Activated CD4-positive, alpha-beta T cell treated with anti-CD3 and anti-CD28 coated beads, Interleukin-10, Interleukin-2, amounts not matched to agents 100 ng/mL and 50 ng/mL, durations not matched to agents 16 hours and 8 hours (primary cell): ENCODE data around the gene TMPRSS11A.

ENCODE experiments used
- DNase-seq: peaks from one replicate; pipeline ENCODE4 v3.0.0-alpha.2; 2020

Gene TMPRSS11A

GRCh38 chr4:67963356-67963755 lies at the start of gene TMPRSS11A:
TSS of gene TMPRSS11A (minus strand) at chr4:67963493. CDS start at chr4:67963393, 100 bp downstream.
- DNase-seq = no peak

GRCh38 chr4:68011684-68012083 lies 48.4 kb upstream of the TMPRSS11A start:
- no peak for DNase-seq

- no peak for DNase-seq
Measured at GRCh38 chr4:68002906-68003305, 39.6 kb upstream of the TMPRSS11A start.

GRCh38 chr4:67996127-67996526 lies 32.8 kb upstream of the TMPRSS11A start:
- DNase-seq = no peak

- no peak for DNase-seq
Measured at GRCh38 chr4:67988991-67989390, 25.7 kb upstream of the TMPRSS11A start.

- DNase-seq = no peak
Measured at GRCh38 chr4:67983333-67983732, 20.0 kb upstream of the TMPRSS11A start.

GRCh38 chr4:67980512-67980911 lies 17.2 kb upstream of the TMPRSS11A start:
- no peak for DNase-seq

- DNase-seq = no peak
Measured at GRCh38 chr4:67973608-67974007, 10.3 kb upstream of the TMPRSS11A start.

- DNase-seq = no peak
Measured at GRCh38 chr4:67954890-67955289, 8.4 kb downstream of the TMPRSS11A start.

- no peak for DNase-seq
Measured at GRCh38 chr4:67941074-67941473, 22.2 kb downstream of the TMPRSS11A start.

GRCh38 chr4:67940506-67940905 lies 22.8 kb downstream of the TMPRSS11A start:
- no peak for DNase-seq

GRCh38 chr4:67939195-67939594 lies 24.1 kb downstream of the TMPRSS11A start:
- DNase-seq = no peak

- no peak for DNase-seq
Measured at GRCh38 chr4:67935888-67936287, 27.4 kb downstream of the TMPRSS11A start.

- DNase-seq = no peak
Measured at GRCh38 chr4:67934628-67935027, 28.7 kb downstream of the TMPRSS11A start.

- DNase-seq = no peak
Measured at GRCh38 chr4:67933755-67934154, 29.5 kb downstream of the TMPRSS11A start.

GRCh38 chr4:67933038-67933437 lies 30.3 kb downstream of the TMPRSS11A start:
- DNase-seq = no peak

- no peak for DNase-seq
Measured at GRCh38 chr4:67931256-67931655, 32.0 kb downstream of the TMPRSS11A start.

GRCh38 chr4:67929426-67929825 lies 33.9 kb downstream of the TMPRSS11A start:
- no peak for DNase-seq

- DNase-seq = no peak
Measured at GRCh38 chr4:67928546-67928945, 34.7 kb downstream of the TMPRSS11A start.

GRCh38 chr4:67927251-67927650 lies 36.0 kb downstream of the TMPRSS11A start:
- DNase-seq = no peak

GRCh38 chr4:67926485-67926884 lies 36.8 kb downstream of the TMPRSS11A start:
- no peak for DNase-seq

- no peak for DNase-seq
Measured at GRCh38 chr4:67922697-67923096, 40.6 kb downstream of the TMPRSS11A start.

- DNase-seq = no peak
Measured at GRCh38 chr4:67918428-67918827, 44.9 kb downstream of the TMPRSS11A start.

- DNase-seq = no peak
Measured at GRCh38 chr4:67915400-67915966, 47.8 kb downstream of the TMPRSS11A start.

GRCh38 chr4:67912080-67912479 lies 51.2 kb downstream of the TMPRSS11A start:
- DNase-seq = no peak

GRCh38 chr4:67911638-67912037 lies 51.7 kb downstream of the TMPRSS11A start:
- no peak for DNase-seq
